NCI-H1092 (cell line): Measurements from ENCODE around the gene DMRTA2.

Experiments used
- DNase-seq: peaks from one replicate; lab custom pipeline; 2025; lab: John Stamatoyannopoulos, UW

Gene DMRTA2

GRCh38 chr1:50422946-50423669, at the start of gene DMRTA2:
TSS of gene DMRTA2 (minus strand) at chr1:50423443. CDS start at chr1:50421536, 1,907 bp downstream.
- peak; percentile 62 for DNase-seq

- no peak for DNase-seq
Measured at GRCh38 chr1:50471967-50472366, 48.7 kb upstream of the DMRTA2 start.

- DNase-seq: no peak
Measured at GRCh38 chr1:50462964-50463363, 39.7 kb upstream of the DMRTA2 start.

- no peak for DNase-seq
Measured at GRCh38 chr1:50458507-50458906, 35.3 kb upstream of the DMRTA2 start.

GRCh38 chr1:50454911-50455310, 31.7 kb upstream of the DMRTA2 start:
- no peak for DNase-seq

- DNase-seq: no peak
Measured at GRCh38 chr1:50453266-50453665, 30.0 kb upstream of the DMRTA2 start.

- no peak for DNase-seq
Measured at GRCh38 chr1:50452700-50453099, 29.5 kb upstream of the DMRTA2 start.

GRCh38 chr1:50450861-50451653, 27.8 kb upstream of the DMRTA2 start:
- no peak for DNase-seq

GRCh38 chr1:50447961-50448360, 24.7 kb upstream of the DMRTA2 start:
- no peak for DNase-seq

- DNase-seq: no peak
Measured at GRCh38 chr1:50441183-50441582, 17.9 kb upstream of the DMRTA2 start.

- DNase-seq: no peak
Measured at GRCh38 chr1:50438945-50439344, 15.7 kb upstream of the DMRTA2 start.

- no peak for DNase-seq
Measured at GRCh38 chr1:50436489-50436888, 13.2 kb upstream of the DMRTA2 start.

- no peak for DNase-seq
Measured at GRCh38 chr1:50430010-50430405, 6.8 kb upstream of the DMRTA2 start.

GRCh38 chr1:50427818-50428779, 4.9 kb upstream of the DMRTA2 start:
- no peak for DNase-seq

- DNase-seq: no peak
Measured at GRCh38 chr1:50427086-50427817, 4.0 kb upstream of the DMRTA2 start.

- DNase-seq: no peak
Measured at GRCh38 chr1:50426702-50427085, 3.5 kb upstream of the DMRTA2 start.

- DNase-seq: no peak
Measured at GRCh38 chr1:50426108-50426700, 3.0 kb upstream of the DMRTA2 start.

GRCh38 chr1:50425376-50426107, 2.3 kb upstream of the DMRTA2 start:
- DNase-seq: no peak

- no peak for DNase-seq
Measured at GRCh38 chr1:50424884-50425375, 1.7 kb upstream of the DMRTA2 start.
